KG1 (cell line): Measurements from ENCODE around the gene RPTOR.

Experiments used
- DNase-seq: peaks from one replicate; lab custom pipeline; 2025; lab: John Stamatoyannopoulos, UW

RPTOR gene

DNA sequence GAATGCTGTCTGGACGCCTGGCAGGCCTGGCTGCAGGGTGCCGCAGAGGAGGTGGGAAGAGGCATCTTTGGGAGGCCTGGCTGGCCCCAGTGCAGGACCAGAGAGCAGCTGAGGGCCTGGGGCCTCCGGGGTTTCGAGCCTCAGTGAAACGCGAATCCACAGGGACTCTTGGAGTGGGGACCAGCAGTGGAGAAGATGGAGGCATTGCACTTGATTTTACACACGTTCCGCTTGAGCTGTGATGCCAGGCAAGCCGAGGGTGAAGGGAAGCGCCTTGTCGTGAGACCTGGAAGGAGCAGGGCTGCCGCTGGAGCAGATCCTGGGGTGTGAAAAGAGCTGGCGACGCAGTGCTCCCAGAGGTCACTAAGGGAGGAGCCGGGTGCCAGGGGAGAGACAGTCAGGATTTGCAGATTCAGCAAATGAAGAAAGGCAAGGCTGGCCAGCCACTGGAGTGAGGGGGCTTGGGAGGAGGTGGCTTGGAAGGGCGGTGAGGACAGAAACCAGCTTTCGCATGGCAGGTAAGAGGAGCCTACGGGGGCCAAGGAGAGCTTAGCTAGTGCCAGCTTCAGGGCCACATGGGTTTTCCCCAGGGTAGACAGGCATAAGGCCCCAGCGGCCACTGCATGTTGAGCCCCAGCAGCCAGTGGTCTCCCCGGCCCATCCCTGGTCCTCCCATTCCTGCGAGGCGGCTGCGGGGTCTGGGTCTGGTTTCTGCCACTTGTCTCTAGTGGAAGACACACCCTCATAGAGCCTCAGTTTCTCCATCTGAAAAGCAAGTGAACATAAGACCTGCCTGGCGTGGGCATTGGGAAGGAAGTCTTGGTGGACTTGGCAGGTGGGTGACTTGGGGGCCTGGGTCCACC, 271.8 kb downstream of the RPTOR start:
- no peak for DNase-seq

GRCh38 chr17:80817321-80817845, 272.7 kb downstream of the RPTOR start:
- no peak for DNase-seq

DNA sequence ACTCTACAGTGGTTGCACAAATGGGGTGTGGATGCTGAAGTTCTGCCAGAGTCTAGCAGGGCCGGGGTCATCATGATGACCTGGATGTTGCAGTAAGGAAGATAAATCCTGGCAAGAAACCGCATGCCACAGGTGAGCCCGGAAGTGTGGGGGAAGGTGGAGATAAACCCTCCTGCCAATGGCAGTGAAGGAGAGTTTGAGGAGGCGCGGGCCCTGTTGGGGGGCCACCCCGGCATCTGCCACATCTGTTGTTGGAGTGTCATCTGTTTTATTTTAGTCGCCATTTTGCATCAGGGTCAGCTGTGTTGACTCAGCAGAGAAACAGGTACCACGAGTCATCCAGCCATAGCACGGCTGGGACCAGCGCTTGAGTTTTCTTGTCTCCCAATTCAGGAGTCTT, 273.2 kb downstream of the RPTOR start:
- DNase-seq, result no peak

DNA sequence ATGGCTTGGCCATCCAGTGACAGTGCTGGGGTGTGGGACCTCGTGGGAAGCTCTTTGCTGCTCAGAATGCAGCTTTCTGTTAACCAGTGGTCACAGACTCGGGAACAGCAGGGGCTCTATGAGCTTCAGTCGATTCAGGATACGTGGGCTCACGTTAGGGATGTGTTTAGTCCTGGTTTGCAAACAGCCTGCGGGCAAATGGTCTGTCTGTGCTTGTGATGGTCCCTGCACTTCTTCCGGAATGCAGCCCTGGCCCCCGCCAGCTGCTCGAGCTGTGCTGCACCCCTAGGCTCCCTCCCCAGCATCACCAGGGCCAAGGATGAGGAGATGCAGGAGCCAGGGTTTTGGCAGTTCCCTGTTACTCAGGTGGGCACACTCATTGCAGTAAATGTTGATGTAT, 274.2 kb downstream of the RPTOR start:
- no peak for DNase-seq

GRCh38 chr17:80819422-80820164, 275.0 kb downstream of the RPTOR start:
- DNase-seq, result no peak

- no peak for DNase-seq
Measured at GRCh38 chr17:80820331-80820730, 275.7 kb downstream of the RPTOR start.

DNA sequence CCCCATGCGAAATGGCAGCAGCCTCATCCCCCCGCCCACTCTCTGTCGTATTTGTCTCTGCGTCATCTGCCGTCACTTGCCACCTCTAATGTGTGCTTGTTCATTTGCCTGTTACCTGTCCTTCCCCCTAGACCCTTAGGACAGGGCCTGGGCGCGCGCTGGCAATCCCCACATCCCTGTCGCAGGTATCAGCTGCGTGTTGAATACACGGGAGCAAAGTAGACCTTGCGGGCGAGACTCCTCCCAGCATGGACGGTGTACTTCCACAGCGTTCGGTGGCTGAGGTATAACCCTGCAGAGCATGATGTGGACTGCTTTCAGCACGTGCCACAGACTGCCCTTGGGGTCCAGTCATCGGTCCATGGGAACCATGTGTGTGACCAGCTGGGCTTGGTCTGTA, 276.9 kb downstream of the RPTOR start:
- no peak for DNase-seq

GRCh38 chr17:80822021-80822699, 277.5 kb downstream of the RPTOR start:
- DNase-seq, result no peak

DNA sequence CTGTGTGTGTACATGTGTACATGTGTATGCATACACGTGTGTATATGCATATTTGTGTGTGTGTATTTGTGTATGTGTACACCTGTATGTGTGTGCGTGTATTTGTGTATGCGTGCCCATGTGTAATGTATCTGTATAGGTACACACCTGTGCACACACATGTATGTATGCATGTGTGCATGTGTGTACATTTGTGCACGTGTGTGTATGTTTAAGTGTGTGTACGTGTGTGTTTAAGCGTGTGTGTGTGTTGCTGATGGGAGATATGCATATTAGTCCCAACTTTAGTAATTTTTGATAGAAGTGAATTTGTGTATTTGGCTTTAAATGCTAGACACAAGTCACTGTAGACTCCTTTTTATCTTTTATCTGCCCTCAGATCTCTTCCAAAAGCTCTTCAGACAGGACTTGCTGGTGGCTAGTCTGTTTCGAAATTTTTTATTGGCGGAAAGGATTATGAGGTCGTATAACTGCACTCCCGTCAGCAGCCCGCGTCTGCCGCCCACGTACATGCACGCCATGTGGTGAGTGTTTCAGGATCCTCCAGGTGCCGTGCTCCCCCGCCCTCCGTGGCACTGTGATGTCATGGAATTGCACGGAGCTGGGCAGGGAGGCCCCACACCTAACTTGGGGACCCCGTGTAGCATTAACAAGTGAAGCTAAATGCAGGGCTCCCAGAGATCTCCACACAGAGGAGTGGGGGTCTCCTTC, 278.2 kb downstream of the RPTOR start:
- no peak for DNase-seq

DNA sequence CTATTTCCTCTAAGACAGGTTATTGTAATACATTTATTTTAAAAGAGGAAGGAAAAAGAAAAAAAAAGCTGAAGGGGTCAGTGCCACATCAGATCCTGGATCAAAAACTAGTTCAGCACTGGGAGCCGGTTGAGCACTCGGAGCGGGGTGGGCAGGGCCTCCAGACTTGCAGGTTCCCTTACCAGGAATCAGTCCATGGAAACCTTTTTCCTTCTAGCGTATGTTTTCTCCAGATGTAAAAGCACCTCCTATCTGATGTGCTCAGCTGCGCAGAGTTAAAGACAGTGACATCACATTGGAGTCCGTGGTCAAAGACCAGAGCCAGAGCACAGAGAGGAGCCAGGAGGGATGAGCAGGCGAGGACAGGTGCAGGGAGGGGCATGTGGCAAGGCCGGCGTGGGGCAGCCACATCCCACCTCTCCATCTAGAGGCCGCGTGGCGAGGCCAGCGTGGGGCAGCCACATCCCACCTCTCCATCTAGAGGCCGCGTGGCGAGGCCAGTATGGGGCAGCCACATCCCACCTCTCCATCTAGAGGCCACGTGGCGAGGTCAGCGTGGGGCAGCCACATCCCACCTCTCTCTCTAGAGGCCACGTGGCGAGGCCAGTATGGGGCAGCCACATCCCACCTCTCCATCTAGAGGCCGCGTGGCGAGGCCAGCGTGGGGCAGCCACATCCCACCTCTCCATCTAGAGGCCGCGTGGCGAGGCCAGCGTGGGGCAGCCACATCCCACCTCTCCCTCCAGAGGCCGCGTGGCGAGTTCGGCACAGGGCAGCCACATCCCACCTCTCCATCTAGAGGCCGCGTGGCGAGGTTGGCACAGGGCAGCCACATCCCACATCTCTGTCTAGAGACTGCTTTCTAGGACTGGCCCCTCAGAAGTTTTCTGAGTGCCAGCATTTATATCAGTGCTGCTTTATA, 280.2 kb downstream of the RPTOR start:
- DNase-seq, result no peak

DNA sequence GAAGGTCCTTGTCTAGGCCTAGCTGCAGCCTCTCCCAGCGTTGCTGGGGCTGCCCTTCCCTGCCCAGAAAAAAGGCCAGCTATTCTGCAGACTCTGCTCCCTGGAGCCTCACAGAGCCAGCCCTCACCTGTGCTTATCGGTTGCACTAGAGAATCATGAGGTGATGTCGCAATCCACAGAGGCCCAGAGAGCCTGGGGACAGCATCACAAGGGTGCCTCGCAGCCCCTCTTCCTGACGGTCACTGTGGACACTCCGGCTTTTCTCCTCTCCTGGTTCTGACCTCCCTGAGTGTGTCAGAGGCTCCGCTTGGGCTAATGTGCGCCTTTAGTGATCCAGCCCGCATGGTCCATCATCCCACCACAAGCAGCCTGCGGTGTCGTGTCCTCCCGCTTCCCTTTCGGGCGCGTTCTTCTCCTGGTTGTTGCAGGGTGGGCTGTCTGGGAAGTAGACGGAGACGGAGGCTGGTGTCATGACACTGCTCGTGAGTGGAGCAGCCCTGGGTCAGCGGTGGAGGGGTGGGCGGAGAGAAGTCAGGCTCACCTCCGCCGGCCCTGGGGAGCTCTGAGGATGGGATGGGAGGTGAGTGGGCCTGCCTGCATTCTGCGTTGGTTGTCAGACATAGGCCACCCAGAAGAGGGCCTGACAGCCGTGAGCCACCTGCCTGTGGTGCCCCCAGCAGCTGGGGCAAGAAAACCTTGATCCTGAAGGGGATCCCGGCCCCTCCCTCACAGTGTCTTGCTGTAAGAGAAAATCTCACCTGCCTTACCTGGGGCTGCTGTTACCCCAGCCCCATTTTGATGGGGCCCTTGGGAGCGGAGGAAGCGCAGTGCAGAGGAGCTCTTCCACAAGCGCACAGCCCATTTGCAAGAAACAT, 281.1 kb downstream of the RPTOR start:
- DNase-seq, result no peak

GRCh38 chr17:80826346-80826954, 281.8 kb downstream of the RPTOR start:
- DNase-seq, result no peak

DNA sequence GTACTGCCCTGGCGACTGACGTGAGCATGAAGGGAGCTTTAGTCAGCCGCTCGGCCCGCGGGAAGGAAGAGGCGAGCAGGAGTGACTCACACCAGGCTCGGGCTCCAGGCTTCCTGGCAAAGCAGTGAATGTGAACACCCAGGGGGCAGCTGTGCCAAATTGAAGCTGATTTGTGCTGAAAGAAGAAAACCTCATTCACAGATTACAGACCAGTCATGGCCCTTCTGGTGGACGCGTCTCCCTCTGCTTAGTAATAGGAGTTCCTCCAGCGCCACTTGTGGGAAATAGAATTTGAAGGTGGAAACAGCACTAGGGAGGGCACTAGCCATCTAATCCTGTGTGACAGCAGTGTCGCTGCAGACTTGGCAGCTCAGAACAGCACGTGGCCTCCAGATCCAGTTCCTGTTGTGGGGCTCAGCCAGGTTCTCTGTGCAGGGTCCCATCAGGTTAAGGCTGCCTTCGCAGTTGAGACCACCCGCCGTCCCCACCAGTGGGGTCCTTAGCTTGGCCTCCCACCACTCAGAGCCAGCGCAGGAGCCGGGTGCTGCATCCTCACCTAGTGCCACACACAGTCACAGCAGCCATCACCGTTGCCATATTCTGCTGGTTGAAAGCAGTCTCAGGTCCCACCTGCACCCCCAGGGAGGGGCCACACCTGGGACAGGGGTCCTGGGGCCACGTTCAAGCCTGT, 282.5 kb downstream of the RPTOR start:
- no peak for DNase-seq

- no peak for DNase-seq
Measured at GRCh38 chr17:80827646-80828643, 283.3 kb downstream of the RPTOR start.

- no peak for DNase-seq
Measured at GRCh38 chr17:80829166-80829813, 284.7 kb downstream of the RPTOR start.

- no peak for DNase-seq
Measured at GRCh38 chr17:80830020-80830780, 285.6 kb downstream of the RPTOR start.
